GM19468 (cell line): ENCODE measurements around the gene NT5M.
"Not testable (repeated sequence)": the region's sequence is repeated elsewhere in the genome, so short reads cannot be mapped to it uniquely, and the experiment has no call there.

Experiments
- ATAC-seq: cut with Tn5 transposase; IDR thresholded peaks from one replicate; pipeline ENCODE4 v1.9.1; 2021; ENCODE audit warnings: mild to moderate bottlenecking, moderate library complexity, moderate number of reproducible peaks; ENCODE audit not compliant: unreplicated experiment; ENCODE audit errors: extremely low read depth

The NT5M gene

DNA sequence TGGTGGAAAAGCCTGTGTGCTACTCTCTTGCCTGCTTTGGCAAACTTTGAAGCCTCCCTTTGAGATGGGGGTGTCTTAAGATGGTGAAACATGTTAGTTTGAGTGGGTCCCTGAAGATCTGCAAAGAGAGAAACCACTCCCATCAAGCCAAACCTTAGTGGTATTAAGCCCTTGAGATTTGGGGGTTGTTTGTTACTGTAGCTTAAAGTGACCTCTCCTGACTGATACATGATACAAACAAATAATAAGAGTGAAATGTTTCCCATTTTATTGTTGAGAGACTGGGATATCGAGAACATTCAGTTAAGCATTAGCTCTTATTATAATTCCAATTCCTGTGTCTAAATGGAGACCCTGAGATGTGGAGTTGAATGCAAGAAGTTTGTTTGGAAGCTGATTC is 63.1 kb downstream of the NT5M start:
- ATAC-seq = no peak

DNA sequence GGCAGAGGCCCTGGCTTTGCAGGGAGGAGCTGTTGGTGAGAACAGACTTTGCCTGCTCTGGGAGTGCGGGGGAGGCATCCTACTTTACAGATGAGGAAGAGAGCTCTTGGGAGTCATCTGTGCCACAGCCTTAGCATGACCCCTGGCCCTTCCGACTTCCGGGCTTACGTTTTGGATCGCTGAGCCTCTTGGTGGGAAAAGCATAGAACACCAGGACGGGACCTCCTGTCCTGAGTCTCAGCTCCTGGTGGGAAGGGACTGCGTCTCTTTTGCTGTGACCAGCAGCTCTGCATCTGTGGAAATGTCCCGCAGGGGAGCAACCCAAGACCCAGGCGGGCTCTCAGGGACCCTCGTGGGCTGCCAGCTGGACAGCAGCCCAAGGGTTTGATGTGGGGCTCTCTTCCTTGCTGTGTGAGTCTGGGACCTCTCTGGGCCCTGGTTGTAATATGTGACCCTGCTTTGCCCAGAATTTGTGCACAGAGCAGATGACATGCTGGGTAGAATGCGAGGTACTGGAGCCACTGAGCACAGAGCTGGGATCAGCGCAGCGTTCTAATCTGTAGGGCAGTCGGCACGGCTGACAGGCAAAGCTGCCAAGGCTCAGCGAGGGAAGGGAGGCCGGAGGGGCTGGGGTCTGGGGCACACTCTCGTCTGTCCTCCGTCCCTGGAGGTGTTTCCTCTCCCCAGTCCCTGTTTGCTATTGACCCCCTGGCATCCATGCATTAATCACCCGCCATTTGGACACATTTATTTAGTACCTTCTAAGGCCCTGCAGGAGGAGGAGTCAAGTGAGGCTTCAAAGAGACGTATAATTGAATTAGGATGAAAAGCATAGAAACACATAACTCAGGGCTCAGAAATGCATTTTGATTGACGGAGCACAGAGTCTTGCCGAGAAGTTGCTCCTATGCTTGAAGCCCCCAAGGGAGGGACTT is 64.0 kb downstream of the NT5M start:
- no peak for ATAC-seq

DNA sequence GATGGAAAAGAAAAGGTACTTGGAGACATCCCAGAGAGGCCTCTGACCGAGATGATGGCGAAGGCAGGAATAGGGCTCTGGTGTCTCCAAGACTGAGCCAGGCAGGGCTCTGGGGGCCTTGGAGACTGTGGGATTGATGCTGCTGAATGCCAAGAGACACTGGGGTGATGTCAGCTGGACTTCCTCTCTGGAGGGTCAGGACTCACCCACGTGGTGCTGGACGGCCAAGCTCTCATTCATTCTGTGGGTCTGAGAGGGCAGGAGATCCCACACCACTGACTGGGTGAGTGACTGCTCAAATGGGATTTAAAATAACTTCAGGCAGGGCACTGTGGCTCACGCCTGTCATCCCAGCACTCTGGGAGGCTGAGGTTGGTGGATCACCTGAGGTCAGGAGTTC is 64.8 kb downstream of the NT5M start:
- ATAC-seq = no peak

DNA sequence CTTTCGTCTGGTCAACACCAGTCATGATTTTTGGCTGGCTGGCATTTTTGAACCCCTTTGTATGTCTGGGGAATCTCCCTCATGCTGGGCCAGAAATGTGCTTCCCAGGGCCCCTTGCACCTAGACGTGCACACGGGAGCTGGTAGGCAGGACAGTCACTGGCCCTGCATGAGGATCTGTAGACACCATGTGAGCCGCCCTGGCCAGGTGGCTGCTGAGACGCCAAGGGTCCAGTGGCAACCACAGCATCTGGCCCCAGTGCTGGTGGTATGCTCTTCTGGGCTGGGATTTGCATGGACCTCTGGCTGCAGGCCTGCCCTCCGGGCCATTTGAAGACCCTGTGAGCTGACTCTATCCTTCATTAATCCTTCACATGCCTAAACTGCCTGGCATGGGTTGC is 67.5 kb downstream of the NT5M start:
- ATAC-seq = no peak

DNA sequence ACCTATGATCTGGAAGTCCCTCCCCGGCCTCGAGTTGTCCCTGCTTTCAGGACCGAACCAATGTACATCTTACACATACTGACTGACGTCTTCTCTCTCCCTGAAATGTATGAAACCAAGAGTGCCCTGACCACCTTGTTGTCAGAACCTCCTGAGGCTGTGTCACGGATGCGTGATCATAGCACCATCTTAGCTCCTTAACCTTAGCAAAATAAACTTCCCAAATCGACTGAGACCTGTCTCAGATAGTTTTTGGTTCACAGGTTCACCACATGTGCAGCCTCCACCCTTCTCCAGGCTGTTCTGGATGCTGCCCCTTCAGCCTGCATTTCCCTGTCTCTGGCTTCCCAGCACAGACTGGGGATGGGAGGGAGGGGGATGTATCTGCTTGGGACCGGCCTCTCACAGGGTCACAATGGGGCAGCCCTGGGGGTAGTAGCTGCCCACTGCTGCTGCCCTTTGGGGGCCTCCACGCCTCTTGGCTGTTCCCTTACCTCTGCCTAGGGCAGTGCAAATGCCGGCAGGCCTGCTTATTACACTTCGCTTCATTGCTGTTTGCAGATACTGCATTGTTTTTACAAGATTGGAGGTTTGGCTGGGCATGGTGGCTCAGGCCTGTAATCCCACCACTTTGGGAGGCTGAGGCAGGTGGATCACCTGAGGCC is 69.8 kb downstream of the NT5M start:
- no peak for ATAC-seq

DNA sequence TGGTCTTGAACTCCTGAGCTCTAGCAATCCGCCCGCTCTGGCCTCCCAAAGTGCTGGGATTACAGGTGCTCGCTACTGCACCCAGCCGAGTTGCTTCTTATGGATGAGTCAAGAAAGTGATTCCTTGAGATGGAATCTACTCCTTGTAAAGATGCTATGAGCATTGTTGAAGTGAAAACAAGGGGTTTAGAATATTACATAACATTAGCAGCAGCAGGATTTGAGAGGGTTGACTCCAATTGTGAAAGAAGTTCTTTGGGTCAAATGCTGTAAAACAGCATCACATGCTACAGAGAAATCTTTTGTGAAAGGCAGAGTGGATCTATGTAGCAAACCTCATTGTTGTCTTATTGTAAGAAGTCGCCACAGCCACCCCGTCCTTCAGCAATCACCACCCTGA is 72.7 kb downstream of the NT5M start:
- no peak for ATAC-seq

DNA sequence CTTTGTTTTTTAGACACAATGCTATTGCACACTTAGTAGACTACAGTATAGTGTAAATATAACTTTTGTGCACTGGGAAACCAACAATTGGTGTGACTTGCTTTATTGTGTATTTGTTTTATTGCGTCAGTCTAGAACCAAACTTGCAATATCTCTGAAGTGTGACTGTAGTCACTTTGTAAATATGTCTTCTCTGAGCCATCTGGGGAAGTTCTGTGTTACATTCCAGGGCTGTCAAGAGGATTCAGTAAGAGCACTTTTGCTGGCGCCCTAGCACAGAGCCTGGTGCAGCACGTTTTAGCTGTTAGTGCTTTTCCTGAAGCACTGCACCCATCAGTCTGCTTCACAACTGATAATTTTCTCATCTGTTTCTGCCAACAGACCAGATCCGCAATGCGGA is 73.2 kb downstream of the NT5M start:
- ATAC-seq = no peak

DNA sequence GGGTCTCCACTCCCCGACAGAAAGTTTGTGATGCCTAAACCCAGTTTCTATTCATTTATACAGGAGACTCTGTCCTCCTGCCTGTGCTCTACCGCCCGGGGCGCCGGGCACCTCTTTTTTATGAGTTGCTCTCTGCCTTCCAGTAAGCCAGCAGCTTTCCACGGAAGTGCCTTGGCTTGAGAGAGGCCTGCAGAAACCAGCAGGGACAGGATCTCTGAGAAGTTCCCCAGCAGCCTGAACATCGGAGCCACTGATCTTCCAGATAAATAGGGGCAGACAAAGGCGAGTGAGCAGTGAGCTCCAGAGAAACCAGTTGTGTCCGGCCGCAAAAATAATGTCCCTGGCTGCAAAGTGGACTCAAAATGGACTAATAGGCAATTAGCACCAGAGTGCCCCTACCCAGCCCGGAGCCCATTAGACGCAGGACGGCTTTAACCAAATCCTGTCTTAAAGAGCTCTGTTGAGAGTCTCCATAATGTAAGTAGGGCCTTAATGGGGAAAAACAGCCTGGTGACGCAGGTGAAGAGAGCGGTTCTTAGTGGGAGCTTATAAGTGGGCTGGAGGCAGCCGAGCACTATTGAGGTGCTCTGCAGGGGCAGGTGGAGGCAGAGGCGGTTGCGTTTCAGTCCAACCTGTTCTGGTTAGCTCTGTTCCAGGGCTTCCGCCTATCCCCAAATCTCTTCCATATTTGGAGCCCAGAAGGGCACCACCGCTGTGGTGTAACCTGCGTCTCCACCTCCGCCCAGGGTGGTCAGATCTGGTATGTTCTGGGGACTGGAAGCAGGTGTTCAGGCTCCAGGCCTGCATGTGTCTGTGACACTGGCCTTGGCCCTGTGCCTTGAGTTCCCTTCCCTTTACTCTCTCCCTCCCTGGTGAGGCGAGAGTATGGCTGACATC is 74.1 kb downstream of the NT5M start:
- ATAC-seq = no peak

DNA sequence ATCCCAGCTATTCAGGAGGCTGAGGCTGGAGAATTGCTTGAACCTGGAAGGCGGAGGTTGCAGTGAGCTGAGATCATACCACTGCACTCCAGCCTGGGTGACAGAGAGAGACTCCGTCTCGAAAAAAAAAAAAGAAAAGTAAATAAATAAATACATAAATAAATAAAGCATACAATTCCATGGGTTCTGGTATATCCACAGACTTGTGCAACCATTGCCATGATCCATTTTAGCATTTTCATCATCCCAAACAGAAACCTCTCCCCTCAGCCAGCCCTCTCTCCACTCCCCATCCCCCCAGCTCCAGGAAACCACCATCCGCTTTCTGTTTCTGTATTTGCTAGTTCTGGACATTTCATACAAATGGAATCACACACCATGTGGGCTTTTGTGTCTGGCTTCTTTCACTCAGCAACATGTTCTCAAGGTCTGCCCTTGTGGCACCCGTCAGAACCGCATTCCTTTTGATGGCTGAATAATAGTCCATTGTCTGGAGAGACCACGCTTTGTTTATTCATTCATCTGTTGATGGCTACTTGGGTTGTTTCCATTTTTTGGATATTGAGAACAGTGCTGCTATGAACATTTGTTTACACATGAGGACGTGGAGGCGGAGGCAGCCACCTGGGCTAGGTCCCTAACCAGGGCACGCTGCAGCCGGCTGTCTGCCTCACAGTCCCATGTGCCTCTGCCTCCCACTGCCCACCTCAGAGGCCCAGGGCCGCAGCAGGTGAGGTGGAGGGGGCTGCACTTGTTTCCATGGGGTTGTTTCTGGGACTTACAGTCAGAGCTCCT is 76.2 kb downstream of the NT5M start:
- no peak for ATAC-seq

DNA sequence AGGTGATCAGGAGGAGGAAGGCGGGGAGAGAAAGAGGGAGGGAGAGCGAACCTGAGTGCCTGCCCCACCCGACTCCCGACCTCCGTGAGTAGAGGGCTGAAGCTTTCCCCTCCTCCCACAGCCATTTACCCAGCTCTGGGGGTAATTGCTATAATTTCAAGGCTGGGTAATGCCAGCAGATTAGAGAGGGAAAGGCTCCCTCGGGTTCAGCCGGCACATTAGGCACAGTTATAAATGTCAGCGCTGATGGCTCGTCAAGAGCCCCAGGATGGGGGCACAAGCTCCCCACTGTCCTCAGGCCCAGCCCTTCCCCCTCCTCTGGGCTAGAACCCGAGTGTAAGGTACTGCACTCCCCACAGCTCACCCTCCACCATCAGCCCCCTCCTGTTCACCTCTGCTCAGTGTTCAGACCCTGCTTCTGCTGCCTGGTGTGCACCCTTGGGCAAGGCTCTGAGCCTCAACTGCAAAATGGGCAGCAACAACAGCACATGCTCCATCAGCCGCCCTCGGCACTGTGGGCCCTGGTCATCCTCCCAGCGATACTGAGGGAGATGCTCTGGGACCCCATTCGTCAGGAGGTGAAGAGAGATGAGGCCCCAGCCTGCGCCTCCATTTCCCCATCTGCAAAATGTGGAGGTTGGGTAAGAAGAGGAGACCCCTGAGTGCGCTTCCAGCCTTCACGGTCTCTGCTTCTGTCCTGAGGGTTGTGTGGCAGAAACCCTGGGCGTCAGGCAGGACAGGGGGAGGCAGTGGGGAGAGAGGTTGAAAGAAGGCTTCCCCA is 77.2 kb downstream of the NT5M start:
- ATAC-seq = no peak

DNA sequence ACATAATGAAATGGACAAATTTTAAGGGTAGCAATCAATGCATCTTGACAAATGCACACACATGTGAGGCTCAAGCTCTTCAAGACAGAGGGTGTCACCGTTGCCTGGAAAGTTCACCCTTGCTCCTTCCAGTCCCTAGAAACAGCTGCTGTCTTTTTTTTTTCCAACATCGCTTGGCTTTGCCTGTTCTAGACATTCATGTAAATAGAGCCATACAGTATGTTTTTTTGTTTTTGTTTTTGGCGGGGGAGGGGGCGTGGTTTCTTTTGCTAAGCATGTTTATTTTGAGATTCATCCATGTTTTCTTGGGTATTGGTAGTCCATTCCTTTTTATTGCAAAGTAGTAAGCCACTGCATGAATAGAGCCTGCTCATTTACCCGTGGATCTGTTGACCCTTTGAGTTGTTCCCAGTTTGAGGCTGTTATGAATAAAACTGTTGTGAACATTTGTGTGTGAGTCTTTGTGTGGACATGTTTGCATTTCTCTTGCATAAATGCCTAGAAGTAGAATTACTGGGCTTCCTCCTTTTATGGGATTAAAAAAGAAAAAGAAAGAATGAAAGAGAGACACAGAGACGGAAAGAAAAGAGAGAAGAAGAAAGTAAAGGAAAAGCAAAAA is 78.4 kb downstream of the NT5M start:
- ATAC-seq = no peak

DNA sequence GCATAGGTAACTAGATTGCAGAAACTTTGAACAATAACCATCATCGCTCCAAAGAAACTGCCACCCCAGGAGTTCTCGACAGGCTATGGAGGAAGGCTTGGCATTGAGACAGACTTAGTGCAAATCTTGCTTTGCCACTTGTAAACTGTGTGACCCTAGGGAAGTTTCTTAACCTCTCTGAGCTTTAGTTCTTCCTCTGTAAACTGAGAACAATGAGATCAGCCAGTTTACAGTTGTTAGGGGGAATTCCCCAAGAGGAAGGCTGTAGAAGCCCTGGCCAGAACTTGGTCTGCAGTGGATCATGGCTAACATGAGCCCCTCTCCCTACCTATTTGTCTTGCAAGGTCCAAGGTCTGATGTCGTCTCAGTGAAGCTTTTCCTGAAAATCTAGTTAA is 78.9 kb downstream of the NT5M start:
- no peak for ATAC-seq

DNA sequence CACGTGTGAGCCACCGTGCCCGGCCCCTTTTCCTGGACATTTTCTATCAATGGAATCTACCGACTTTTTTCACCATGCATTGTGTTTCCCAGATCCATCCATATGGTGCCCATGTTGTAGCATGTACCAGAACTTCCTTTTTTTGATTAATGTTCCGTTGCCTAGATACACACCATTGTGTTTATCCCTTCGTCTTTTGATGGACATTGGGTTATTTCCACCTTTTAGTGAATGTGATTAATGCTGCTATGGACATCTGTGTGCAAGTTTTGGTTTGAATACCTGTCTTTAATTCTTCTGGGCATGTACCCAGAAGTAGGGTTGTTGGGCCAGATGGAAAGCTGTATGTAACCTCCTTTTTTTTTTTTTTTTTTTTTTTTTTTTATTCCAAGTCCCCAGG is 79.8 kb downstream of the NT5M start:
- no peak for ATAC-seq

DNA sequence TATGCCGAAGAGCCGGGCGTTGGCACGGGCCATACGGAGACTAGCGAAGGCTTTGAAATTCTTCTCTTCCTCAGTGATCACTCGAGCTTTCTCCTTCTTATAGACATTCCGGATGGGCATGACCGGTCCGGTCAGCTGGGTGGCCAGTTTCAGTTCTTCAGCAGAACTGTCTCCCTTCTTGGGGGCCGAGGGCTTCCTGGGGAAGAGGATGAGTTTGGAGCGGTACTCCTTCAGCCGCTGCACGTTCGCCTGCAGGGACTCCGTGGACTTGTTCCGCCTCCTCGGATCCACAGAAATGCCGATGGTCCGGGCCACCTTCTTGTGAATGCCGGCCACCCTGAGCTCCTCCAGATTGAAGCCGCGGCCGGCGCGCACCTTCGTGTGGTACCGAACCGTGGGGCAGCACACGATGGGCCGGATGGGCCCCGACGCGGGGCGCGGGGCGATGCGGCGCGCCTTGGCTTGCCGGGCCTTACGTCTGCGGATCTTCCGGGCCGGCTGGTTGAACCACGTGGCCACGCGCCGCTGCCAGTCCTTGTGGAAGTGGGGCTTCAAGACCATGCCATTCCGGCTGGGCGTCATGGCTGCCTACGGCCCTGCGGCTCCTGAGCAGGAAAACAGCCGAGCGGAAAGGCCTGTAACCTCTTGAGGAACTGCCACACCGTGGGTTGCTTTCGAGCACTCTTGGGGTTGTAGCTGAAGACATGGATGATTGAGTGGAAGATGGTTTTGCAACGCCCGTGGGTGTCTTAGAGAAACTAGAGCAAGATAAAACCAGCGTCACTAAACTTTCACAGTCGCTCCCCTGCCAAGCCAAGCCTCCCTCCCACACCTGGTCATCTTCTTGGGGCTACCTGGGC is 80.5 kb downstream of the NT5M start:
- ATAC-seq = not testable (repeated sequence)

DNA sequence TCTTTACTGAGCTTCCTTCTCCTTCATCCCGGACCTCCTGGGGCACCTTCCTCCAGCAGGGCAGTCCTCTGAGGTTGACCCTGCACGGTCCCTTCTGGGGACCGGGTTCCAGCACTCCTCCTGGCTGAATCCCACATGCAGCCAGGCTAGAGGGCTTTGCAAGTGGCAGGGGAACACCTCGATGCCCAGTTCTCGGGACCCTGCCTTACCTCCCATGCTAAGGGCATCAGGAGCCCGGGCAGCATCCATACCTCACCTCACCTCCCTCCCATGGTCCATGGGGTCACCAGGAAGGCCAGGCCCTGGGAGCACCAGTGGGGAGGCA is 81.1 kb downstream of the NT5M start:
- no peak for ATAC-seq

DNA sequence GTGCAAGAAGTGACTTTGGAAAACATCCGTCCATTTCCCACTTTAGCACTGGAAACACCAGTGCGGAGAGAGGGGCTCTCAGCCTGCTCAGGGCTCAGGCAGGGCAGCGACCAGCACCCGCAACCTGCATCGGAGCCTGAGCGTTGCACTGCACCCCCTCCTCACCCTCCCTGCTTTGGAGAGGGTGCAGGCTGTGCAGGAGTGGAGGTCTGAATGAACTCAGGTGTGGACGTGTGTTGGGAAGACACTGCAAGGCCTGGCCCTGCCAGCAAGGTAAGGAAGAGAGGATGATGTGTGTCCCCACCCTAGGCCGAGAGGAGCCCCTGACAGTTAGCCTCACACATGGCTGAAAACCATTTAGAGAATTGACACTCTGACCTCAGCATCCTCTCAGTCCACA is 81.8 kb downstream of the NT5M start:
- ATAC-seq = no peak

DNA sequence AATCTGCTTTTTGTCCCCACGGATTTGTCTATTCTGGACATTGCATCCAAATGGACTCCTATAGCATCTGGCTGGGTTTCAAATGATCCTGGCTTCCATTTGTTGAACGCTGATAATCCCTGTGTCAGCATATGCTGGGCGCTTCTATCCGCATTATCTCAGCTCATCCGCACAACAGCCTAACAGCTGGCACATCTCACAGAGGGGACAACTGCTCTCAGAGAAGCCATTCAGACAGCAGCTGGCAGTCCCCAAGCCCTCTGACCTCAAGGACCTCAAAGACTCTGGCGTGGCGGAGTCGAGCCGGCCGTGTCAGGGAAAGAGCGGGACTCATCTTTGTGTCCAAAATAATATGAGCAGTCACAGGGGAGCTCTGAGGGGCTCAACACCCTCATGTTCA is 82.3 kb downstream of the NT5M start:
- ATAC-seq = no peak
